ENCODE data around the gene FADS6. TPM values are rescaled to one million over a fixed set of nuclear protein-coding genes. Genes with fewer than 3 reads are reported as not detected.

Gene FADS6, protein sequence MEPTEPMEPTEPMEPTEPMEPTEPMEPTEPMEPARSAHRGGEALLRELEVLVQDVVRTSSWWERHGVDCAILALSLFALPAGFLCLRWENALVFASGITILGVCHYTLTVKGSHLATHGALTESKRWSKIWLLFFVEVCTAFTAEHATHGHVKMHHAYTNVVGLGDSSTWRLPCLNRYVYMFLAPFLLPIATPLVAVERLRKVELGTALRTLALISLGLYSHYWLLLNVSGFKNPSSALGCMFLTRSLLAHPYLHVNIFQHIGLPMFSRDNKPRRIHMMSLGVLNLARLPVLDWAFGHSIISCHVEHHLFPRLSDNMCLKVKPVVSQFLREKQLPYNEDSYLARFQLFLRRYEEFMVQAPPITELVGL
- not detected for total RNA-seq
- polyA plus RNA-seq: not detected

- Mint-ChIP-seq H3K4me3 (peak within 1 kb of the TSS; percentile 58 to 84 (median 75)), H3K36me3 (no peaks in the 10 kb centered on the region), H3K9me3 (peaks cover 0 to 2% (median 0%) of the 10 kb centered on the region in 8 donors), H3K27ac (peak within 1 kb of the TSS in 1 of 7 donors; percentile 42), H3K27me3 (peaks cover 29 to 35% of the 10 kb centered on the region in 2 donors), H3K4me1 (peaks cover 2 to 5% (median 3%) of the 10 kb centered on the region in 4 donors)
- H3K4me3 ChIP-seq (ENCODE audit: low read length in 2 of 2): peak within 1 kb of the TSS in 1 of 2 donors; percentile 19
- ChIA-PET CTCF (ENCODE audit: partially characterized antibody) (no interaction called here), POLR2A (ENCODE audit: partially characterized antibody) (interaction anchor here (0.6 kb wide), 1 partner anchor 11 kb away, joined by 3 read pairs; no protein-coding TSS in a partner anchor)
- H3K36me3 ChIP-seq (ENCODE audit: insufficient read depth, low read length): no peaks in the 10 kb centered on the region
- H3K9me3 ChIP-seq (ENCODE audit: control insufficient read depth in 1 of 2, low read length in 2 of 2): no peaks in the 10 kb centered on the region
- intact Hi-C loops (cut with micrococcal nuclease): no loop called here
- peak in 2 of 5 donors; percentile 6 to 10 for DNase-seq
- H3K27ac ChIP-seq (ENCODE audit: low read depth, low read length): no peak within 1 kb of the TSS
- peaks cover 9% of the 10 kb centered on the region for H3K27me3 ChIP-seq (ENCODE audit: insufficient read depth, low read length)
- no peaks in the 10 kb centered on the region for H3K4me1 ChIP-seq (ENCODE audit: insufficient read depth, low read length)
Measured at GRCh38 chr17:74892974-74893911, at the start of gene FADS6. FADS6 (minus strand) TSS chr17:74893633; CDS start chr17:74893595, 38 bp downstream.

DNA sequence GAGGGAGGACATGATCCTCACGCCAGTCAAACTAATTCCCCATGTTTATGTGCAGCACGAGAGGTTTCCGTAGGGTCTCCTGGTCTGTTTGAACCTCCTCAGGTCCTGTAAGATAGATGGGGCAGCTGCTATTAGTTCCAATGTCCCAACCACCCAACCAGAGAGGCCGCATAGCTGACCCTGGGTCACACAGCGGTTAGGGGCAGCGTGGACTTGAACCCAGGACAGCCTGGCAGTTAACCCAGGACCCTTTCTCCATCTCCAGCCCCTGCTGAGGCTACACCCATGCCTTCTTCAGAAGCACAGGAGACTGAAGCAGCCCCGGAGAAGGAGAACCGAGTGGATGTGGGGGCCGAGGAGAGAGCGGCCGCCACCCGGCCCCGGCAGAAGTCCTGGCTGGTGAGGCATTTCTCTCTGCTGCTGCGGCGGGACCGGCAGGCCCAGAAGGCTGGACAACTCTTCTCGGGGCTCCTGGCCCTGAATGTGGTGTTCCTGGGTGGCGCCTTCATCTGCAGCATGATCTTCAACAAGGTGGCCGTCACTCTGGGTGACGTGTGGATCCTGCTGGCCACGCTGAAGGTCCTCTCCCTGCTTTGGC, 47.8 kb upstream of the FADS6 start:
- Histone ChIP-seq H3K4me1 (ENCODE audit: insufficient read depth, low read length) (no peaks in the 10 kb centered on the region), H3K36me3 (ENCODE audit: insufficient read depth, low read length) (no peaks in the 10 kb centered on the region), H3K4me3 (ENCODE audit: low read length in 2 of 2) (no peak overlapping the region), H3K27me3 (ENCODE audit: insufficient read depth, low read length) (peaks cover 16% of the 10 kb centered on the region), H3K27ac (ENCODE audit: low read depth, low read length) (no peak overlapping the region), H3K9me3 (ENCODE audit: control insufficient read depth in 1 of 2, low read length in 2 of 2) (no peaks in the 10 kb centered on the region)
- H3K9me3 Mint-ChIP-seq: no peaks in the 10 kb centered on the region
- DNase-seq: no peak
- intact Hi-C loops (cut with micrococcal nuclease): no loop called here
- peaks cover 28 to 40% of the 10 kb centered on the region in 2 donors for H3K27me3 Mint-ChIP-seq
- peak overlapping the region in 1 of 7 donors; percentile 23 for H3K27ac Mint-ChIP-seq
- peaks cover 0 to 5% (median 2%) of the 10 kb centered on the region in 4 donors for H3K4me1 Mint-ChIP-seq
- no peak overlapping the region for H3K4me3 Mint-ChIP-seq
- ChIA-PET CTCF (ENCODE audit: partially characterized antibody) (no interaction called here), POLR2A (ENCODE audit: partially characterized antibody) (no interaction called here)
- no peaks in the 10 kb centered on the region for H3K36me3 Mint-ChIP-seq

- ChIA-PET POLR2A (ENCODE audit: partially characterized antibody) (no interaction called here), CTCF (ENCODE audit: partially characterized antibody) (interaction anchor here (1.3 kb wide), 1 partner anchor 22 kb away, joined by 4 read pairs; no protein-coding TSS in a partner anchor)
- intact Hi-C loops (cut with micrococcal nuclease): no loop called here
- H3K36me3 Mint-ChIP-seq: no peaks in the 10 kb centered on the region
- H3K27me3 ChIP-seq (ENCODE audit: insufficient read depth, low read length): peaks cover 17% of the 10 kb centered on the region
- H3K27me3 Mint-ChIP-seq: peaks cover 31 to 38% of the 10 kb centered on the region in 2 donors
- H3K9me3 ChIP-seq (ENCODE audit: control insufficient read depth in 1 of 2, low read length in 2 of 2): no peaks in the 10 kb centered on the region
- H3K4me1 Mint-ChIP-seq: peaks cover 0 to 5% (median 2%) of the 10 kb centered on the region in 4 donors
- no peak overlapping the region for H3K27ac Mint-ChIP-seq
- no peaks in the 10 kb centered on the region for H3K4me1 ChIP-seq (ENCODE audit: insufficient read depth, low read length)
- no peak overlapping the region for H3K4me3 Mint-ChIP-seq
- H3K27ac ChIP-seq (ENCODE audit: low read depth, low read length): no peak overlapping the region
- no peak for DNase-seq
- no peak overlapping the region for H3K4me3 ChIP-seq (ENCODE audit: low read length in 2 of 2)
- no peaks in the 10 kb centered on the region for H3K9me3 Mint-ChIP-seq
- no peaks in the 10 kb centered on the region for H3K36me3 ChIP-seq (ENCODE audit: insufficient read depth, low read length)
Measured at GRCh38 chr17:74939534-74939933, 46.1 kb upstream of the FADS6 start.

GRCh38 chr17:74938194-74938950, 44.9 kb upstream of the FADS6 start:
- ChIA-PET POLR2A (ENCODE audit: partially characterized antibody) (no interaction called here), CTCF (ENCODE audit: partially characterized antibody) (no interaction called here)
- no peak overlapping the region for H3K4me3 ChIP-seq (ENCODE audit: low read length in 2 of 2)
- Mint-ChIP-seq H3K27me3 (peaks cover 35 to 41% of the 10 kb centered on the region in 2 donors), H3K36me3 (no peaks in the 10 kb centered on the region), H3K27ac (no peak overlapping the region), H3K9me3 (no peaks in the 10 kb centered on the region), H3K4me1 (peaks cover 0 to 5% (median 2%) of the 10 kb centered on the region in 4 donors), H3K4me3 (no peak overlapping the region)
- DNase-seq: no peak
- no peak overlapping the region for H3K27ac ChIP-seq (ENCODE audit: low read depth, low read length)
- peaks cover 17% of the 10 kb centered on the region for H3K27me3 ChIP-seq (ENCODE audit: insufficient read depth, low read length)
- H3K4me1 ChIP-seq (ENCODE audit: insufficient read depth, low read length): no peaks in the 10 kb centered on the region
- no peaks in the 10 kb centered on the region for H3K9me3 ChIP-seq (ENCODE audit: control insufficient read depth in 1 of 2, low read length in 2 of 2)
- intact Hi-C loops (cut with micrococcal nuclease): no loop called here
- no peaks in the 10 kb centered on the region for H3K36me3 ChIP-seq (ENCODE audit: insufficient read depth, low read length)

- no peaks in the 10 kb centered on the region for H3K36me3 Mint-ChIP-seq
- H3K9me3 Mint-ChIP-seq: no peaks in the 10 kb centered on the region
- Histone ChIP-seq H3K9me3 (ENCODE audit: control insufficient read depth in 1 of 2, low read length in 2 of 2) (no peaks in the 10 kb centered on the region), H3K36me3 (ENCODE audit: insufficient read depth, low read length) (no peaks in the 10 kb centered on the region), H3K4me1 (ENCODE audit: insufficient read depth, low read length) (no peaks in the 10 kb centered on the region), H3K4me3 (ENCODE audit: low read length in 2 of 2) (no peak overlapping the region), H3K27ac (ENCODE audit: low read depth, low read length) (no peak overlapping the region), H3K27me3 (ENCODE audit: insufficient read depth, low read length) (peaks cover 17% of the 10 kb centered on the region)
- DNase-seq: no peak
- H3K27me3 Mint-ChIP-seq: peaks cover 38 to 47% of the 10 kb centered on the region in 2 donors
- intact Hi-C loops (cut with micrococcal nuclease): no loop called here
- ChIA-PET CTCF (ENCODE audit: partially characterized antibody) (interaction anchor here (0.6 to 1.0 kb wide), 3 partner anchors 9 to 1810 kb away, joined by 3 to 4 read pairs (median 3); no protein-coding TSS in a partner anchor), POLR2A (ENCODE audit: partially characterized antibody) (no interaction called here)
- peaks cover 0 to 5% (median 2%) of the 10 kb centered on the region in 4 donors for H3K4me1 Mint-ChIP-seq
- H3K27ac Mint-ChIP-seq: peak overlapping the region in 1 of 7 donors; percentile 37
- no peak overlapping the region for H3K4me3 Mint-ChIP-seq
Measured at GRCh38 chr17:74937064-74938051, 43.9 kb upstream of the FADS6 start.

DNA sequence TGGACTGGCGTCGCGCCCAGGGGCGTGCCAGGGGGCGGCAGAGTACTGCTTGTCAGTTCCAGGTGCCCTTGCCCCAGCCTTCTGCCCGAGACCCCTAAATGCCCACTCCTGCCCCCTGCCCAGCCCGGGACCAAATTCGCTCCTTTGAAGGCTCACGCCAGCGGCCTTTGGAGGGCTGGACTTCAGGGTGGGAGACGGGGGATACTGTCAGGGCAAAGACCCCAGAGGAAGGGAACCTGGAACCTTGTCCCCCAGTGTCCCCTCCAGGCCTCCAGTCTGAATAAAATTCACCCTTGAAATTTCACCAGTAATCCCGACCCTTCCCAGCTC, 43.0 kb upstream of the FADS6 start:
- H3K4me1 ChIP-seq (ENCODE audit: insufficient read depth, low read length): no peaks in the 10 kb centered on the region
- no peaks in the 10 kb centered on the region for H3K9me3 ChIP-seq (ENCODE audit: control insufficient read depth in 1 of 2, low read length in 2 of 2)
- Mint-ChIP-seq H3K27ac (no peak overlapping the region), H3K27me3 (peaks cover 40 to 48% of the 10 kb centered on the region in 2 donors), H3K36me3 (no peaks in the 10 kb centered on the region), H3K9me3 (no peaks in the 10 kb centered on the region), H3K4me1 (peaks cover 0 to 5% (median 2%) of the 10 kb centered on the region in 4 donors), H3K4me3 (peak overlapping the region in 1 of 8 donors; percentile 54)
- DNase-seq: no peak
- H3K27me3 ChIP-seq (ENCODE audit: insufficient read depth, low read length): peaks cover 17% of the 10 kb centered on the region
- ChIA-PET CTCF (ENCODE audit: partially characterized antibody) (interaction anchor here (0.9 to 1.0 kb wide), 2 partner anchors 9 to 22 kb away, joined by 3 to 4 read pairs; no protein-coding TSS in a partner anchor), POLR2A (ENCODE audit: partially characterized antibody) (no interaction called here)
- H3K4me3 ChIP-seq (ENCODE audit: low read length in 2 of 2): no peak overlapping the region
- H3K27ac ChIP-seq (ENCODE audit: low read depth, low read length): no peak overlapping the region
- H3K36me3 ChIP-seq (ENCODE audit: insufficient read depth, low read length): no peaks in the 10 kb centered on the region
- intact Hi-C loops (cut with micrococcal nuclease): no loop called here

Measured in CD4-positive, alpha-beta memory T cell (primary cell).